ENCODE measurements around the gene PROSER2.

The PROSER2 gene

GRCh38 chr10:11913079-11913641 is 90.0 kb downstream of the PROSER2 start:
- DNase-seq = no peak

- no peak for DNase-seq
These were observed 95.2 kb downstream of the PROSER2 start for GRCh38 chr10:11918384-11918783.

DNA sequence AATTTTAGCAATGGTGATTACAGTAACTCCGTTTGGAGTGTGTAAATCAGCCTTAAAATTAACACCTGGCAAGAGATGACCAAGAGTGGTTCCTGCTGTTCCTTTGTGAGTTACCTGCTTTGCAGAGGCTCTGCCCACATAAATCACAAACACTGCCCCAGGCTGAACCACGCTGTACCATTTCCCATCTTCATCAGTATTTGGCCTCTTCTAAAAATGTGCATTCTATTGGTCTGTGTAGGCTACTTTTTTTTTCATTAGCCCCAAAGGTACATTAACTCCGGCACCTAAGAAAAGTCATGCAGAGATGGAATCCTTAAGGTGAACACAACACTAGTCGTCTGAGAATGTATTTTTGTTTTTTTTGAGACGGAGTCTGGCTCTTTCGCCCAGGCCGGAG is 96.1 kb downstream of the PROSER2 start:
- DNase-seq = no peak

All from SW 1271 (cell line).